ENCODE measurements around the gene CLMP. TPM values are rescaled to one million over a fixed set of nuclear protein-coding genes. Genes with fewer than 3 reads are reported as not detected.

Gene CLMP
- total RNA-seq, 1 experiment from 2014 or later = 3.2 TPM

DNA sequence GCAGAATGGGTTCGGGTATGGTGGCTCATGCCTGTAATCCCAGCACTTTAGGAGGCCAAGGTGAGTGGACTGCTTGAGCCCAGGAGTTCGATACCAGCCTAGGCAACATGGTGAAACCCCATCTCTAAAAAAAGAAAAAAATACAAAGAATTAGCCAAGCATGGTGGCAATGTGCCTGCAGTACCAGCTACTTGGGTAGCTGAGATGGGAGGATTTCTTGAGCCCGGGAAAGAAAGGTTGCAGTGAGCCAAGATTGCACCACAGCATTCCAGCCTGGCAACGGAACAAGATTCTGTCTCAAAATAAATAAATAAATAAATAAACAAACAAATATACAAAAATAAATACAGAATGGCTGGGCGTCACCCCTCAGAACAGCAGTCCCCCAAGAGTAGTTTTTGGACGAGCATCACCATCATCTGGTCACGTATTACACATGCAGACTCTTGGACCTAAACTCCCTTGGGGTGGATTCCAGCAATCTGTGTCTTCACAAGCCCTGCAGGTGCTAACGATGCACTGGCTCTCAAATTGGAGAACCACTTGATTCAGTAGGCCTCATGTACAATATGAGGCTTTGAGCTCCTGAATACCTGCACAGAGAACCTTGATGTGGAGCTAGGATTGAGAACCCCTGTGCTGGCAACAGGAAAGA lies 33.5 kb downstream of the CLMP start (continued):
- TF ChIP-seq TCF7L2 (IDR thresholded peaks at IDR 0.05; ENCODE audit: borderline replicate concordance, extremely low read depth, insufficient read depth, insufficient read length) (no peak), SRF (IDR thresholded peaks at IDR 0.05; ENCODE audit: low read depth) (no peak)
- TF ChIP-seq, protein P1, sequence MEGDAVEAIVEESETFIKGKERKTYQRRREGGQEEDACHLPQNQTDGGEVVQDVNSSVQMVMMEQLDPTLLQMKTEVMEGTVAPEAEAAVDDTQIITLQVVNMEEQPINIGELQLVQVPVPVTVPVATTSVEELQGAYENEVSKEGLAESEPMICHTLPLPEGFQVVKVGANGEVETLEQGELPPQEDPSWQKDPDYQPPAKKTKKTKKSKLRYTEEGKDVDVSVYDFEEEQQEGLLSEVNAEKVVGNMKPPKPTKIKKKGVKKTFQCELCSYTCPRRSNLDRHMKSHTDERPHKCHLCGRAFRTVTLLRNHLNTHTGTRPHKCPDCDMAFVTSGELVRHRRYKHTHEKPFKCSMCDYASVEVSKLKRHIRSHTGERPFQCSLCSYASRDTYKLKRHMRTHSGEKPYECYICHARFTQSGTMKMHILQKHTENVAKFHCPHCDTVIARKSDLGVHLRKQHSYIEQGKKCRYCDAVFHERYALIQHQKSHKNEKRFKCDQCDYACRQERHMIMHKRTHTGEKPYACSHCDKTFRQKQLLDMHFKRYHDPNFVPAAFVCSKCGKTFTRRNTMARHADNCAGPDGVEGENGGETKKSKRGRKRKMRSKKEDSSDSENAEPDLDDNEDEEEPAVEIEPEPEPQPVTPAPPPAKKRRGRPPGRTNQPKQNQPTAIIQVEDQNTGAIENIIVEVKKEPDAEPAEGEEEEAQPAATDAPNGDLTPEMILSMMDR (IDR thresholded peaks at IDR 0.05 in 2 of 3, conservative IDR thresholded peaks at IDR 0.05 in 1 of 3; ENCODE audit: borderline replicate concordance in 1 of 3, insufficient read depth in 1 of 3, low read depth in 2 of 3, low read length in 2 of 3) = no peak
- TF ChIP-seq, protein P2, sequence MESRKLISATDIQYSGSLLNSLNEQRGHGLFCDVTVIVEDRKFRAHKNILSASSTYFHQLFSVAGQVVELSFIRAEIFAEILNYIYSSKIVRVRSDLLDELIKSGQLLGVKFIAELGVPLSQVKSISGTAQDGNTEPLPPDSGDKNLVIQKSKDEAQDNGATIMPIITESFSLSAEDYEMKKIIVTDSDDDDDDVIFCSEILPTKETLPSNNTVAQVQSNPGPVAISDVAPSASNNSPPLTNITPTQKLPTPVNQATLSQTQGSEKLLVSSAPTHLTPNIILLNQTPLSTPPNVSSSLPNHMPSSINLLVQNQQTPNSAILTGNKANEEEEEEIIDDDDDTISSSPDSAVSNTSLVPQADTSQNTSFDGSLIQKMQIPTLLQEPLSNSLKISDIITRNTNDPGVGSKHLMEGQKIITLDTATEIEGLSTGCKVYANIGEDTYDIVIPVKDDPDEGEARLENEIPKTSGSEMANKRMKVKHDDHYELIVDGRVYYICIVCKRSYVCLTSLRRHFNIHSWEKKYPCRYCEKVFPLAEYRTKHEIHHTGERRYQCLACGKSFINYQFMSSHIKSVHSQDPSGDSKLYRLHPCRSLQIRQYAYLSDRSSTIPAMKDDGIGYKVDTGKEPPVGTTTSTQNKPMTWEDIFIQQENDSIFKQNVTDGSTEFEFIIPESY (IDR thresholded peaks at IDR 0.05; ENCODE audit: extremely low read depth, insufficient replicate concordance, low read length) = no peak

DNA sequence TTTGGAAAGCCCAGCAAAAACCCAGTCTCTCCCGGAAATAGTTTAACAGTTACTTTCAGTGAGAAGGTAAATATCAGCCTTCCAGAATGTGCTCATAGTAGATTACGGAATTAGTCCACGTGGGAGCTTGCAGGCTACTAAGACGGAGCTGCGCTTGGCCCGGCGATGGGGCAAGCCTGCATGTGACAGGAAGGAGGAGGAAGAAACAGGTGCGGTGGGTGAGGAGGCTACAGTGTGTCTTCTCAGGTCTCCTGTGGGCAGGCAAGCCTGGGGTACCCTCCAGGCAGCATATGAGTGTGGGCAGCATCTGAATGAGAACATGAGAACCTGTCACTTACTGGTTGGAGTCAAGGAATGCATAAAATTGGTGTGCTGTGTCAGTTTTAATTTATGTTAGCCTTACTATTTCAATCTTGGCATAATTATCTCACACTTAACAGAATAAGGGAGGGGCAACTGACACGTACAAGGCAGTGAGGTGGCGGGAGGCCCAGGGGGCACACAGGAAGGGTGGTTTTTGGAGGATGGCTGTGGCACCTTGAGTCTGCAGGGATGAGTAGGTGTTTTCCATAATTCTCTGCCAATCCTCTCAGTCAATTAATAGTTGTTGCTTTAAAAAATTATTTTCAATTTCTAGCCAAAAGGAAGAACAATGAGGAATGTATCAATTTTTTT lies 35.7 kb downstream of the CLMP start:
- no peak overlapping the region for H3K4me2 ChIP-seq (ENCODE audit: low read length)
- peaks cover 7 to 12% of the 10 kb centered on the region in 2 experiments for H3K4me1 ChIP-seq (ENCODE audit: control insufficient read depth in 1 of 2, insufficient read depth in 2 of 2, low read length in 2 of 2)
- ChIA-PET CTCF (no interaction called here), POLR2A (no interaction called here), RAD21 (ENCODE audit: low non-redundant PET in 1 of 2, low total read pairs in 2 of 2, uncharacterized antibody in 2 of 2, unreplicated experiment in 2 of 2) (no interaction called here)
- no peak overlapping the region for H2AFZ ChIP-seq (ENCODE audit: low read depth, low read length, poor library complexity, severe bottlenecking)
- peaks cover 0 to 6% of the 10 kb centered on the region in 2 experiments; a peak in 1 of 4 replicates for H3K9me3 ChIP-seq (ENCODE audit: control insufficient read depth in 1 of 2, insufficient read depth in 1 of 2, low read depth in 1 of 2, low read length in 2 of 2)
- no peak for DNase-seq (ENCODE audit: low read depth, low spot score)
- no peak for ATAC-seq
- no peak overlapping the region for H3K27ac ChIP-seq (ENCODE audit: low read depth, low read length)
- no peaks in the 10 kb centered on the region for H3K27me3 ChIP-seq (ENCODE audit: insufficient read depth, low read length)
- no peaks in the 10 kb centered on the region for H3K79me2 ChIP-seq (ENCODE audit: insufficient read depth, low read length)
- no peaks in the 10 kb centered on the region for H4K20me1 ChIP-seq (ENCODE audit: insufficient read depth)
- no peak overlapping the region for H3K4me3 ChIP-seq (replicated peaks in 1 of 2; ENCODE audit: low read depth in 1 of 2, low read length in 2 of 2)
- BruUV-seq (replicated peaks) = no TSS peak
- H3K36me3 ChIP-seq (ENCODE audit: control insufficient read depth in 1 of 2, insufficient read depth in 2 of 2, low read length in 2 of 2) = no peaks in the 10 kb centered on the region
- no peak overlapping the region for H3K9ac ChIP-seq (ENCODE audit: low read length)
- H3K9me2 ChIP-seq (ENCODE audit: insufficient read depth) = no peaks in the 10 kb centered on the region
- intact Hi-C loops (cut with micrococcal nuclease) = no loop called here
- no peak for TF ChIP-seq SIN3A (IDR thresholded peaks at IDR 0.05; ENCODE audit: low read depth)
- TF ChIP-seq ZNF274 (IDR thresholded peaks at IDR 0.05; ENCODE audit: low read depth, low read length) = no peak
- TF ChIP-seq POLR2AphosphoS5 (IDR thresholded peaks at IDR 0.05; ENCODE audit: low read depth, low read length) = no peak
- no peak for TF ChIP-seq EGR1 (IDR thresholded peaks at IDR 0.05; ENCODE audit: low read depth)
- TF ChIP-seq, protein P3, sequence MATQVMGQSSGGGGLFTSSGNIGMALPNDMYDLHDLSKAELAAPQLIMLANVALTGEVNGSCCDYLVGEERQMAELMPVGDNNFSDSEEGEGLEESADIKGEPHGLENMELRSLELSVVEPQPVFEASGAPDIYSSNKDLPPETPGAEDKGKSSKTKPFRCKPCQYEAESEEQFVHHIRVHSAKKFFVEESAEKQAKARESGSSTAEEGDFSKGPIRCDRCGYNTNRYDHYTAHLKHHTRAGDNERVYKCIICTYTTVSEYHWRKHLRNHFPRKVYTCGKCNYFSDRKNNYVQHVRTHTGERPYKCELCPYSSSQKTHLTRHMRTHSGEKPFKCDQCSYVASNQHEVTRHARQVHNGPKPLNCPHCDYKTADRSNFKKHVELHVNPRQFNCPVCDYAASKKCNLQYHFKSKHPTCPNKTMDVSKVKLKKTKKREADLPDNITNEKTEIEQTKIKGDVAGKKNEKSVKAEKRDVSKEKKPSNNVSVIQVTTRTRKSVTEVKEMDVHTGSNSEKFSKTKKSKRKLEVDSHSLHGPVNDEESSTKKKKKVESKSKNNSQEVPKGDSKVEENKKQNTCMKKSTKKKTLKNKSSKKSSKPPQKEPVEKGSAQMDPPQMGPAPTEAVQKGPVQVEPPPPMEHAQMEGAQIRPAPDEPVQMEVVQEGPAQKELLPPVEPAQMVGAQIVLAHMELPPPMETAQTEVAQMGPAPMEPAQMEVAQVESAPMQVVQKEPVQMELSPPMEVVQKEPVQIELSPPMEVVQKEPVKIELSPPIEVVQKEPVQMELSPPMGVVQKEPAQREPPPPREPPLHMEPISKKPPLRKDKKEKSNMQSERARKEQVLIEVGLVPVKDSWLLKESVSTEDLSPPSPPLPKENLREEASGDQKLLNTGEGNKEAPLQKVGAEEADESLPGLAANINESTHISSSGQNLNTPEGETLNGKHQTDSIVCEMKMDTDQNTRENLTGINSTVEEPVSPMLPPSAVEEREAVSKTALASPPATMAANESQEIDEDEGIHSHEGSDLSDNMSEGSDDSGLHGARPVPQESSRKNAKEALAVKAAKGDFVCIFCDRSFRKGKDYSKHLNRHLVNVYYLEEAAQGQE (IDR thresholded peaks at IDR 0.05; ENCODE audit: low read depth) = no peak
- TF ChIP-seq EZH2phosphoT487 (IDR thresholded peaks at IDR 0.05; ENCODE audit: borderline replicate concordance) = no peak
- no peak for TF ChIP-seq EZH2 (IDR thresholded peaks at IDR 0.05)
- TF ChIP-seq YY1 (IDR thresholded peaks at IDR 0.05; ENCODE audit: extremely low read depth, insufficient replicate concordance, low read depth, low read length) = no peak
- no peak for TF ChIP-seq ELF1 (IDR thresholded peaks at IDR 0.05; ENCODE audit: borderline replicate concordance, low read depth)

Measured in HCT116 (cell line).